Activated gamma-delta T cell (primary cell): ENCODE measurements around the gene CBFA2T3.

Source experiments
- DNase-seq: peaks from one replicate; lab custom pipeline; 2025; lab: John Stamatoyannopoulos, UW

CBFA2T3 gene

GRCh38 chr16:88961011-88961410, 16.0 kb downstream of the CBFA2T3 start:
- DNase-seq, result no peak

- no peak for DNase-seq
These were observed 16.5 kb downstream of the CBFA2T3 start for GRCh38 chr16:88960516-88960915.

GRCh38 chr16:88959022-88959421, 18.0 kb downstream of the CBFA2T3 start:
- no peak for DNase-seq

GRCh38 chr16:88957887-88958577, 19.0 kb downstream of the CBFA2T3 start:
- DNase-seq, result no peak

- no peak for DNase-seq
These were observed 19.6 kb downstream of the CBFA2T3 start for GRCh38 chr16:88957433-88957767.

- DNase-seq, result no peak
These were observed 20.2 kb downstream of the CBFA2T3 start for GRCh38 chr16:88956546-88957432.

- DNase-seq, result no peak
These were observed 21.1 kb downstream of the CBFA2T3 start for GRCh38 chr16:88955906-88956305.

GRCh38 chr16:88953003-88953690, 23.9 kb downstream of the CBFA2T3 start:
- no peak for DNase-seq

- no peak for DNase-seq
These were observed 25.0 kb downstream of the CBFA2T3 start for GRCh38 chr16:88951989-88952388.

- no peak for DNase-seq
These were observed 25.5 kb downstream of the CBFA2T3 start for GRCh38 chr16:88951501-88951900.

- no peak for DNase-seq
These were observed 28.1 kb downstream of the CBFA2T3 start for GRCh38 chr16:88948781-88949490.

- no peak for DNase-seq
These were observed 31.5 kb downstream of the CBFA2T3 start for GRCh38 chr16:88945473-88945872.

GRCh38 chr16:88943741-88944140, 33.3 kb downstream of the CBFA2T3 start:
- no peak for DNase-seq

GRCh38 chr16:88943131-88943664, 33.8 kb downstream of the CBFA2T3 start:
- no peak for DNase-seq

- DNase-seq, result no peak
These were observed 34.8 kb downstream of the CBFA2T3 start for GRCh38 chr16:88941913-88942909.

- DNase-seq, result no peak
These were observed 35.9 kb downstream of the CBFA2T3 start for GRCh38 chr16:88940862-88941817.

- no peak for DNase-seq
These were observed 36.8 kb downstream of the CBFA2T3 start for GRCh38 chr16:88939972-88940861.

GRCh38 chr16:88939245-88939971, 37.6 kb downstream of the CBFA2T3 start:
- DNase-seq, result no peak
